ENCODE measurements around the gene CAMSAP1.

CAMSAP1 gene

GRCh38 chr9:135951889-135952663 lies 44.7 kb upstream of the CAMSAP1 start:
- TF ChIP-seq CREB1 (IDR thresholded peaks at IDR 0.05; ENCODE audit: low read depth) (no peak), FOXM1 (IDR thresholded peaks at IDR 0.05; ENCODE audit: borderline replicate concordance, low read depth) (no peak), TCF12 (IDR thresholded peaks at IDR 0.05; ENCODE audit: low read depth) (peak; percentile 54; the same call in 1 of the 2 replicates), CEBPB (IDR thresholded peaks at IDR 0.05) (no peak), MAX (IDR thresholded peaks at IDR 0.05) (peak; percentile 46; the same call in 1 of the 2 replicates), USF1 (IDR thresholded peaks at IDR 0.05) (no peak), NFIC (IDR thresholded peaks at IDR 0.05) (no peak), ZBTB7A (IDR thresholded peaks at IDR 0.05; ENCODE audit: low read depth) (0 out of 2 replicates have a peak, but pooled peaks have one; percentile 41), TEAD4 (IDR thresholded peaks at IDR 0.05) (no peak), EGR1 (IDR thresholded peaks at IDR 0.05) (no peak), EP300 (IDR thresholded peaks at IDR 0.05; ENCODE audit: borderline replicate concordance) (peak; percentile 15; the same call in 1 of the 2 replicates), YY1 (IDR thresholded peaks at IDR 0.05; ENCODE audit: low read depth) (0 out of 2 replicates have a peak, but pooled peaks have one; percentile 28), RAD21 (IDR thresholded peaks at IDR 0.05; ENCODE audit: low read depth) (no peak), REST (IDR thresholded peaks at IDR 0.05; ENCODE audit: low read depth) (no peak), TAF1 (IDR thresholded peaks at IDR 0.05; ENCODE audit: low read depth) (no peak)

- TF ChIP-seq YY1 (IDR thresholded peaks at IDR 0.05; ENCODE audit: low read depth): no peak
- no peak for TF ChIP-seq EP300 (IDR thresholded peaks at IDR 0.05; ENCODE audit: borderline replicate concordance)
- no peak for TF ChIP-seq TEAD4 (IDR thresholded peaks at IDR 0.05)
- TF ChIP-seq USF1 (IDR thresholded peaks at IDR 0.05): no peak
- TF ChIP-seq EGR1 (IDR thresholded peaks at IDR 0.05): no peak
- no peak for TF ChIP-seq FOXM1 (IDR thresholded peaks at IDR 0.05; ENCODE audit: borderline replicate concordance, low read depth)
- TF ChIP-seq CREB1 (IDR thresholded peaks at IDR 0.05; ENCODE audit: low read depth): no peak
- no peak for TF ChIP-seq TAF1 (IDR thresholded peaks at IDR 0.05; ENCODE audit: low read depth)
- TF ChIP-seq MAX (IDR thresholded peaks at IDR 0.05): no peak
- no peak for TF ChIP-seq CEBPB (IDR thresholded peaks at IDR 0.05)
- no peak for TF ChIP-seq ZBTB7A (IDR thresholded peaks at IDR 0.05; ENCODE audit: low read depth)
- TF ChIP-seq TCF12 (IDR thresholded peaks at IDR 0.05; ENCODE audit: low read depth): no peak
Observed at GRCh38 chr9:135950135-135950682, 42.9 kb upstream of the CAMSAP1 start.

GRCh38 chr9:135949501-135950134 lies 42.3 kb upstream of the CAMSAP1 start:
- peak; percentile 36; the same call in 1 of the 2 replicates for TF ChIP-seq USF1 (IDR thresholded peaks at IDR 0.05)
- TF ChIP-seq EGR1 (IDR thresholded peaks at IDR 0.05): no peak
- TF ChIP-seq TAF1 (IDR thresholded peaks at IDR 0.05; ENCODE audit: low read depth): no peak
- 0 out of 2 replicates have a peak, but pooled peaks have one; percentile 37 for TF ChIP-seq TCF12 (IDR thresholded peaks at IDR 0.05; ENCODE audit: low read depth)
- no peak for TF ChIP-seq ZBTB7A (IDR thresholded peaks at IDR 0.05; ENCODE audit: low read depth)
- TF ChIP-seq CREB1 (IDR thresholded peaks at IDR 0.05; ENCODE audit: low read depth): no peak
- peak; percentile 78 for TF ChIP-seq MAX (IDR thresholded peaks at IDR 0.05)
- TF ChIP-seq RAD21 (IDR thresholded peaks at IDR 0.05; ENCODE audit: low read depth): no peak
- no peak for TF ChIP-seq TEAD4 (IDR thresholded peaks at IDR 0.05)
- no peak for TF ChIP-seq CEBPB (IDR thresholded peaks at IDR 0.05)
- no peak for TF ChIP-seq YY1 (IDR thresholded peaks at IDR 0.05; ENCODE audit: low read depth)
- TF ChIP-seq REST (IDR thresholded peaks at IDR 0.05; ENCODE audit: low read depth): no peak
- TF ChIP-seq FOXM1 (IDR thresholded peaks at IDR 0.05; ENCODE audit: borderline replicate concordance, low read depth): no peak
- no peak for TF ChIP-seq EP300 (IDR thresholded peaks at IDR 0.05; ENCODE audit: borderline replicate concordance)
- no peak for TF ChIP-seq NFIC (IDR thresholded peaks at IDR 0.05)

- TF ChIP-seq FOXM1 (IDR thresholded peaks at IDR 0.05; ENCODE audit: borderline replicate concordance, low read depth) (no peak), TAF1 (IDR thresholded peaks at IDR 0.05; ENCODE audit: low read depth) (no peak), RAD21 (IDR thresholded peaks at IDR 0.05; ENCODE audit: low read depth) (no peak), REST (IDR thresholded peaks at IDR 0.05; ENCODE audit: low read depth) (no peak), USF1 (IDR thresholded peaks at IDR 0.05) (no peak), CREB1 (IDR thresholded peaks at IDR 0.05; ENCODE audit: low read depth) (no peak), YY1 (IDR thresholded peaks at IDR 0.05; ENCODE audit: low read depth) (no peak), CEBPB (IDR thresholded peaks at IDR 0.05) (no peak), EP300 (IDR thresholded peaks at IDR 0.05; ENCODE audit: borderline replicate concordance) (no peak), ZBTB7A (IDR thresholded peaks at IDR 0.05; ENCODE audit: low read depth) (no peak), EGR1 (IDR thresholded peaks at IDR 0.05) (no peak), MAX (IDR thresholded peaks at IDR 0.05) (no peak), NFIC (IDR thresholded peaks at IDR 0.05) (no peak), TEAD4 (IDR thresholded peaks at IDR 0.05) (no peak)
Observed at GRCh38 chr9:135948968-135949367, 41.6 kb upstream of the CAMSAP1 start.
